Activated naive CD4-positive, alpha-beta T cell treated with anti-CD3 and anti-CD28 coated beads, Interleukin-2, amount 10 ng/mL, durations not matched to agents 7 days and 5 days (primary cell): ENCODE results near the gene UBAP1L.
"Not testable (repeated sequence)": the region's sequence is repeated elsewhere in the genome, so short reads cannot be mapped to it uniquely, and the experiment has no call there.

ENCODE experiments used
- CTCF ChIA-PET: fragments of 350-600 bp; sonication (Branson Sonifier 250); formaldehyde crosslinking; loops from one replicate; lab custom pipeline; 2021; ENCODE audit warnings: antibody characterized with exemption; lab: Charles Lee
- DNase-seq: peaks from one replicate; pipeline ENCODE4 v3.0.0-alpha.2; 2020
- H3K27ac Mint-ChIP-seq: one replicate; pipeline ENCODE4 v1.8.0; 2021; ENCODE audit warnings: mild to moderate bottlenecking, moderate library complexity, mixed read lengths
- H3K27me3 Mint-ChIP-seq: one replicate; pipeline ENCODE4 v1.8.0; 2021; ENCODE audit warnings: mild to moderate bottlenecking, mixed read lengths
- H3K36me3 Mint-ChIP-seq: one replicate; pipeline ENCODE4 v1.8.0; 2021; ENCODE audit warnings: mixed read lengths
- H3K4me1 Mint-ChIP-seq: one replicate; pipeline ENCODE4 v1.8.0; 2021; ENCODE audit warnings: mixed read lengths
- H3K4me3 Mint-ChIP-seq: one replicate; pipeline ENCODE4 v1.8.0; 2021; ENCODE audit warnings: mild to moderate bottlenecking, moderate library complexity, mixed read lengths
- H3K9me3 Mint-ChIP-seq: one replicate; pipeline ENCODE4 v1.8.0; 2021; ENCODE audit warnings: mixed read lengths

Gene UBAP1L

GRCh38 chr15:65115086-65115485 lies at the start of gene UBAP1L:
TSS of gene UBAP1L (minus strand) at chr15:65115200. CDS start at chr15:65106215, 8,985 bp downstream.
- Mint-ChIP-seq H3K4me3 (no peak within 1 kb of the TSS), H3K4me1 (no peaks in the 10 kb centered on the region), H3K27ac (no peak within 1 kb of the TSS), H3K36me3 (peaks cover 44% of the 10 kb centered on the region), H3K27me3 (no peaks in the 10 kb centered on the region), H3K9me3 (no peaks in the 10 kb centered on the region)
- CTCF ChIA-PET, result interaction anchor here (0.7 to 2.0 kb wide), 2 partner anchors 14 to 92 kb away, joined by 3 to 6 read pairs; no protein-coding TSS in a partner anchor
- DNase-seq, result no peak

- Mint-ChIP-seq H3K4me1 (no peaks in the 10 kb centered on the region), H3K27ac (no peak overlapping the region), H3K36me3 (peaks cover 17% of the 10 kb centered on the region), H3K4me3 (no peak overlapping the region), H3K9me3 (no peaks in the 10 kb centered on the region), H3K27me3 (no peaks in the 10 kb centered on the region)
- no peak for DNase-seq
- CTCF ChIA-PET, result interaction anchor here (0.9 kb wide), 1 partner anchor 12 kb away, joined by 4 read pairs; no protein-coding TSS in a partner anchor
Observed at GRCh38 chr15:65164139-65164538, 49.1 kb upstream of the UBAP1L start.

- Mint-ChIP-seq H3K27ac (no peak overlapping the region), H3K27me3 (no peaks in the 10 kb centered on the region), H3K36me3 (peaks cover 17% of the 10 kb centered on the region), H3K4me1 (no peaks in the 10 kb centered on the region), H3K9me3 (no peaks in the 10 kb centered on the region), H3K4me3 (no peak overlapping the region)
- CTCF ChIA-PET, result no interaction called here
- DNase-seq, result no peak
Observed at GRCh38 chr15:65163041-65163440, 48.0 kb upstream of the UBAP1L start.

- CTCF ChIA-PET, result no interaction called here
- H3K27ac Mint-ChIP-seq, result no peak overlapping the region
- no peaks in the 10 kb centered on the region for H3K27me3 Mint-ChIP-seq
- no peak for DNase-seq
- H3K4me3 Mint-ChIP-seq, result no peak overlapping the region
- no peaks in the 10 kb centered on the region for H3K9me3 Mint-ChIP-seq
- H3K36me3 Mint-ChIP-seq, result peaks cover 29% of the 10 kb centered on the region
- no peaks in the 10 kb centered on the region for H3K4me1 Mint-ChIP-seq
Observed at GRCh38 chr15:65156692-65157091, 41.7 kb upstream of the UBAP1L start.

- CTCF ChIA-PET, result no interaction called here
- peaks cover 33% of the 10 kb centered on the region for H3K36me3 Mint-ChIP-seq
- no peaks in the 10 kb centered on the region for H3K27me3 Mint-ChIP-seq
- no peak overlapping the region for H3K27ac Mint-ChIP-seq
- H3K9me3 Mint-ChIP-seq, result no peaks in the 10 kb centered on the region
- H3K4me3 Mint-ChIP-seq, result no peak overlapping the region
- DNase-seq, result no peak
- H3K4me1 Mint-ChIP-seq, result no peaks in the 10 kb centered on the region
Observed at GRCh38 chr15:65154720-65155119, 39.7 kb upstream of the UBAP1L start.

- Mint-ChIP-seq H3K27ac (no peak overlapping the region), H3K4me3 (no peak overlapping the region), H3K9me3 (no peaks in the 10 kb centered on the region), H3K4me1 (no peaks in the 10 kb centered on the region), H3K36me3 (peaks cover 23% of the 10 kb centered on the region), H3K27me3 (no peaks in the 10 kb centered on the region)
- CTCF ChIA-PET, result no interaction called here
- DNase-seq, result no peak
Observed at GRCh38 chr15:65147902-65148301, 32.9 kb upstream of the UBAP1L start.

- Mint-ChIP-seq H3K27me3 (no peaks in the 10 kb centered on the region), H3K9me3 (no peaks in the 10 kb centered on the region), H3K27ac (peak overlapping the region; percentile 46), H3K4me1 (no peaks in the 10 kb centered on the region), H3K36me3 (peaks cover 16% of the 10 kb centered on the region), H3K4me3 (no peak overlapping the region)
- CTCF ChIA-PET, result no interaction called here
- DNase-seq, result no peak
Observed at GRCh38 chr15:65146438-65146837, 31.4 kb upstream of the UBAP1L start.

- not testable (repeated sequence) for H3K27me3 Mint-ChIP-seq, H3K4me3 Mint-ChIP-seq, H3K36me3 Mint-ChIP-seq, H3K4me1 Mint-ChIP-seq, H3K9me3 Mint-ChIP-seq, H3K27ac Mint-ChIP-seq, DNase-seq
- CTCF ChIA-PET, result interaction anchor here (0.6 kb wide), 1 partner anchor 1036 kb away, joined by 3 read pairs; no protein-coding TSS in a partner anchor
Observed at GRCh38 chr15:65138631-65139030, 23.6 kb upstream of the UBAP1L start.

- not testable (repeated sequence) for H3K27ac Mint-ChIP-seq, H3K36me3 Mint-ChIP-seq, H3K9me3 Mint-ChIP-seq, H3K27me3 Mint-ChIP-seq, H3K4me1 Mint-ChIP-seq, DNase-seq, H3K4me3 Mint-ChIP-seq
- CTCF ChIA-PET, result interaction anchor here (0.6 kb wide), 1 partner anchor 1036 kb away, joined by 3 read pairs; no protein-coding TSS in a partner anchor
Observed at GRCh38 chr15:65137893-65138292, 22.9 kb upstream of the UBAP1L start.

- H3K4me3 Mint-ChIP-seq, CTCF ChIA-PET, H3K27ac Mint-ChIP-seq, H3K36me3 Mint-ChIP-seq, DNase-seq, H3K9me3 Mint-ChIP-seq, H3K27me3 Mint-ChIP-seq: not testable (repeated sequence)
- H3K4me1 Mint-ChIP-seq, result peaks cover 15% of the 10 kb centered on the region
Observed at GRCh38 chr15:65137089-65137488, 22.1 kb upstream of the UBAP1L start.

GRCh38 chr15:65134538-65134937 lies 19.5 kb upstream of the UBAP1L start:
- peak overlapping the region; percentile 94 for H3K27ac Mint-ChIP-seq
- peak overlapping the region; percentile 85 for H3K4me3 Mint-ChIP-seq
- peaks cover 10% of the 10 kb centered on the region for H3K9me3 Mint-ChIP-seq
- H3K27me3 Mint-ChIP-seq, result no peaks in the 10 kb centered on the region
- H3K4me1 Mint-ChIP-seq, result peaks cover 28% of the 10 kb centered on the region
- H3K36me3 Mint-ChIP-seq, result peaks cover 10% of the 10 kb centered on the region
- CTCF ChIA-PET, result no interaction called here
- DNase-seq, result no peak

GRCh38 chr15:65133548-65134200 lies 18.7 kb upstream of the UBAP1L start, which contains the start of gene PDCD7:
TSS of gene PDCD7 (minus strand) at chr15:65133808. CDS start at chr15:65133781, 27 bp downstream.
- DNase-seq, result peak; percentile 91
- H3K27me3 Mint-ChIP-seq, result no peaks in the 10 kb centered on the region
- CTCF ChIA-PET, result interaction anchor here (0.5 to 0.8 kb wide), 2 partner anchors 75 to 156 kb away, joined by 3 read pairs; no protein-coding TSS in a partner anchor
- peaks cover 28% of the 10 kb centered on the region for H3K4me1 Mint-ChIP-seq
- H3K27ac Mint-ChIP-seq, result peak within 1 kb of the TSS; percentile 94
- peaks cover 15% of the 10 kb centered on the region for H3K36me3 Mint-ChIP-seq
- H3K9me3 Mint-ChIP-seq, result peaks cover 10% of the 10 kb centered on the region
- peak within 1 kb of the TSS; percentile 90 for H3K4me3 Mint-ChIP-seq

GRCh38 chr15:65132878-65133547 lies 18.0 kb upstream of the UBAP1L start:
- H3K27me3 Mint-ChIP-seq, result no peaks in the 10 kb centered on the region
- peaks cover 20% of the 10 kb centered on the region for H3K36me3 Mint-ChIP-seq
- peaks cover 30% of the 10 kb centered on the region for H3K4me1 Mint-ChIP-seq
- H3K27ac Mint-ChIP-seq, result peak overlapping the region; percentile 92
- peak; percentile 45 for DNase-seq
- H3K9me3 Mint-ChIP-seq, result peaks cover 10% of the 10 kb centered on the region
- CTCF ChIA-PET, result interaction anchor here (0.8 kb wide), 1 partner anchor 157 kb away, joined by 3 read pairs; no protein-coding TSS in a partner anchor
- H3K4me3 Mint-ChIP-seq, result peak overlapping the region; percentile 90

GRCh38 chr15:65130941-65131340 lies 15.9 kb upstream of the UBAP1L start:
- H3K27me3 Mint-ChIP-seq, result no peaks in the 10 kb centered on the region
- no peaks in the 10 kb centered on the region for H3K9me3 Mint-ChIP-seq
- no peak for DNase-seq
- H3K4me1 Mint-ChIP-seq, result peaks cover 30% of the 10 kb centered on the region
- CTCF ChIA-PET, result interaction anchor here (1.1 to 1.6 kb wide), 2 partner anchors 76 to 97 kb away, joined by 3 to 5 read pairs; no protein-coding TSS in a partner anchor
- H3K4me3 Mint-ChIP-seq, result peak overlapping the region; percentile 33
- peaks cover 29% of the 10 kb centered on the region for H3K36me3 Mint-ChIP-seq
- H3K27ac Mint-ChIP-seq, result no peak overlapping the region
